ENCODE measurements around the gene EIF2AK2. TPM values are rescaled to one million over a fixed set of nuclear protein-coding genes. Genes with fewer than 3 reads are reported as not detected.

EIF2AK2 gene
- total RNA-seq, 4 donors from 2014 or later, result 8.1 to 21.4 (median 16.7) TPM

- no peaks in the 10 kb centered on the region for H3K9me3 ChIP-seq
- H3K36me3 ChIP-seq, result peaks cover 0 to 85% (median 17%) of the 10 kb centered on the region in 3 donors
- H3K4me1 ChIP-seq, result no peaks in the 10 kb centered on the region
- WGBS, 2 donors, result 69 to 74% methylated on average over 5 of the region's 5 CpGs
- TF ChIP-seq POLR2A (IDR thresholded peaks at IDR 0.05) (no peak), CTCF (IDR thresholded peaks at IDR 0.05) (no peak)
- no peak for DNase-seq
- H3K27me3 ChIP-seq, result no peaks in the 10 kb centered on the region
- no peak overlapping the region for H3K27ac ChIP-seq
- intact Hi-C loops (cut with DNase I), result no loop called here
- no peak overlapping the region for H3K4me3 ChIP-seq
Measured at GRCh38 chr2:37091873-37092272, 64.9 kb downstream of the EIF2AK2 start.

- Histone ChIP-seq H3K4me3 (no peak overlapping the region), H3K9me3 (no peaks in the 10 kb centered on the region), H3K27me3 (no peaks in the 10 kb centered on the region), H3K27ac (no peak overlapping the region), H3K36me3 (peaks cover 0 to 67% (median 17%) of the 10 kb centered on the region in 3 donors), H3K4me1 (peaks cover under 1 to 10% (median 3%) of the 10 kb centered on the region in 3 donors)
- no peak for DNase-seq
- 83 to 91% methylated on average over 4 of the region's 4 CpGs for WGBS, 2 donors
- intact Hi-C loops (cut with DNase I), result no loop called here
- TF ChIP-seq CTCF (IDR thresholded peaks at IDR 0.05), result no peak
- no peak for TF ChIP-seq POLR2A (IDR thresholded peaks at IDR 0.05)
Measured at GRCh38 chr2:37090019-37090477, 66.7 kb downstream of the EIF2AK2 start.

GRCh38 chr2:37085731-37086147 lies 71.0 kb downstream of the EIF2AK2 start:
- WGBS, 2 donors, result 63 to 70% methylated on average over 1 of the region's 1 CpG
- intact Hi-C loops (cut with DNase I), result no loop called here
- H3K27me3 ChIP-seq, result no peaks in the 10 kb centered on the region

GRCh38 chr2:37084797-37085196 lies 72.0 kb downstream of the EIF2AK2 start:
- intact Hi-C loops (cut with DNase I), result no loop called here
- Histone ChIP-seq H3K36me3 (peaks cover 0 to 32% (median under 1%) of the 10 kb centered on the region in 3 donors), H3K27ac (peak overlapping the region; percentile 86 to 88 (median 87)), H3K27me3 (no peaks in the 10 kb centered on the region), H3K9me3 (no peaks in the 10 kb centered on the region), H3K4me1 (peaks cover 15 to 47% (median 24%) of the 10 kb centered on the region in 3 donors), H3K4me3 (peak overlapping the region; percentile 63 to 89 (median 78))
- DNase-seq, result no peak
- TF ChIP-seq CTCF (IDR thresholded peaks at IDR 0.05), result no peak
- TF ChIP-seq POLR2A (IDR thresholded peaks at IDR 0.05), result no peak
- 0 to 2% methylated on average over 10 of the region's 10 CpGs for WGBS, 2 donors

More at GRCh38 chr2:37085731-37086147, 71.0 kb downstream of the EIF2AK2 start:
- no peak overlapping the region for H3K27ac ChIP-seq
- H3K4me1 ChIP-seq, result peaks cover 15 to 39% (median 19%) of the 10 kb centered on the region in 3 donors
- peaks cover 0 to 35% (median 3%) of the 10 kb centered on the region in 3 donors for H3K36me3 ChIP-seq
- H3K9me3 ChIP-seq, result no peaks in the 10 kb centered on the region
- no peak for TF ChIP-seq POLR2A (IDR thresholded peaks at IDR 0.05)
- no peak for TF ChIP-seq CTCF (IDR thresholded peaks at IDR 0.05)
- no peak overlapping the region for H3K4me3 ChIP-seq
- no peak for DNase-seq

GRCh38 chr2:37083873-37084794 lies 72.6 kb downstream of the EIF2AK2 start, which contains the start of the genes GPATCH11 and HEATR5B:
TSS of gene GPATCH11 (plus strand) at chr2:37084518. CDS start at chr2:37088382, 3,864 bp downstream.
TSS of gene HEATR5B (minus strand) at chr2:37084372. CDS start at chr2:37083414, 958 bp downstream.
- no peaks in the 10 kb centered on the region for H3K27me3 ChIP-seq
- peak within 1 kb of the TSS; percentile 63 to 89 (median 78) for H3K4me3 ChIP-seq
- no peaks in the 10 kb centered on the region for H3K9me3 ChIP-seq
- H3K27ac ChIP-seq, result peak within 1 kb of the TSS; percentile 86 to 88 (median 87)
- peak; percentile 64 for DNase-seq
- WGBS, 2 donors, result 0% methylated on average over 14 to 19 of the region's 74 CpGs
- intact Hi-C loops (cut with DNase I), result no loop called here
- TF ChIP-seq CTCF (IDR thresholded peaks at IDR 0.05), result peak in 2 of 6 experiments; percentile 11 to 22
- peak in 3 of 4 donors; percentile 45 to 60 (median 57) for TF ChIP-seq POLR2A (IDR thresholded peaks at IDR 0.05)
- peaks cover 15 to 49% (median 24%) of the 10 kb centered on the region in 3 donors for H3K4me1 ChIP-seq
- peaks cover 0 to 31% (median 0%) of the 10 kb centered on the region in 3 donors for H3K36me3 ChIP-seq

Data from esophagus squamous epithelium (tissue), 5 donors.